LoVo (cell line): Measurements from ENCODE around the gene LMBRD1.
"Not testable (repeated sequence)": the region's sequence is repeated elsewhere in the genome, so short reads cannot be mapped to it uniquely, and the experiment has no call there.

Experiments used
- DNase-seq: peaks from one replicate; pipeline ENCODE4 v3.0.0-alpha.2; 2016; ENCODE audit warnings: low spot score

The LMBRD1 gene

GRCh38 chr6:69796073-69796641 lies 653 bp downstream of the LMBRD1 start:
- DNase-seq, result peak; percentile 60

GRCh38 chr6:69795469-69796072 lies 1.2 kb downstream of the LMBRD1 start:
- no peak for DNase-seq

GRCh38 chr6:69792292-69792691 lies 4.5 kb downstream of the LMBRD1 start:
- no peak for DNase-seq

GRCh38 chr6:69791065-69791471 lies 5.7 kb downstream of the LMBRD1 start:
- no peak for DNase-seq

- DNase-seq, result no peak
Observed at GRCh38 chr6:69790629-69791028, 6.2 kb downstream of the LMBRD1 start.

GRCh38 chr6:69789578-69789977 lies 7.2 kb downstream of the LMBRD1 start:
- no peak for DNase-seq

GRCh38 chr6:69787436-69787835 lies 9.4 kb downstream of the LMBRD1 start:
- not testable (repeated sequence) for DNase-seq

GRCh38 chr6:69785697-69786096 lies 11.1 kb downstream of the LMBRD1 start:
- DNase-seq, result no peak

- DNase-seq, result no peak
Observed at GRCh38 chr6:69784595-69785377, 12.0 kb downstream of the LMBRD1 start.

GRCh38 chr6:69783108-69783507 lies 13.7 kb downstream of the LMBRD1 start:
- DNase-seq, result no peak

GRCh38 chr6:69780585-69781178 lies 16.1 kb downstream of the LMBRD1 start:
- peak; percentile 71 for DNase-seq

GRCh38 chr6:69775941-69776340 lies 20.9 kb downstream of the LMBRD1 start:
- DNase-seq, result no peak

- DNase-seq, result no peak
Observed at GRCh38 chr6:69775585-69775849, 21.3 kb downstream of the LMBRD1 start.

- no peak for DNase-seq
Observed at GRCh38 chr6:69774740-69775584, 21.8 kb downstream of the LMBRD1 start.

- DNase-seq, result no peak
Observed at GRCh38 chr6:69771158-69771906, 25.5 kb downstream of the LMBRD1 start.

- DNase-seq, result no peak
Observed at GRCh38 chr6:69768664-69769063, 28.1 kb downstream of the LMBRD1 start.

GRCh38 chr6:69763763-69764162 lies 33.0 kb downstream of the LMBRD1 start:
- no peak for DNase-seq

GRCh38 chr6:69761853-69762252 lies 35.0 kb downstream of the LMBRD1 start:
- DNase-seq, result no peak

GRCh38 chr6:69758214-69758613 lies 38.6 kb downstream of the LMBRD1 start:
- no peak for DNase-seq

GRCh38 chr6:69756907-69757306 lies 39.9 kb downstream of the LMBRD1 start:
- DNase-seq, result no peak

GRCh38 chr6:69756366-69756765 lies 40.4 kb downstream of the LMBRD1 start:
- no peak for DNase-seq

GRCh38 chr6:69735027-69735426 lies 61.8 kb downstream of the LMBRD1 start:
- DNase-seq, result no peak
